Mucosa of rectum (tissue), 2 donors: ENCODE data around the gene IFT122.

Source experiments
- H3K27ac ChIP-seq, 2 donors: one replicate each; pipeline ENCODE4 v1.7.0; 2013; ENCODE audit warnings: inconsistent platforms in 2 of 2, low read depth in 2 of 2, low read length in 2 of 2
- H3K27me3 ChIP-seq, 2 donors: one replicate each; pipeline ENCODE4 v1.7.0; 2013; ENCODE audit warnings: low read length in 2 of 2; ENCODE audit not compliant: control insufficient read depth in 2 of 2, insufficient read depth in 2 of 2
- H3K36me3 ChIP-seq, 2 donors: one replicate each; pipeline ENCODE4 v1.7.0; 2013; ENCODE audit warnings: low read length in 2 of 2; ENCODE audit not compliant: control insufficient read depth in 2 of 2, insufficient read depth in 2 of 2
- H3K4me1 ChIP-seq, 2 donors: one replicate each; pipeline ENCODE4 v1.7.0; 2013; ENCODE audit warnings: low read length in 2 of 2, mild to moderate bottlenecking in 1 of 2; ENCODE audit not compliant: control insufficient read depth in 2 of 2, insufficient read depth in 2 of 2
- H3K4me3 ChIP-seq, 2 donors: one replicate each; pipeline ENCODE4 v1.7.0; 2013; ENCODE audit warnings: low read length in 2 of 2
- H3K9ac ChIP-seq, 2 donors: one replicate each; pipeline ENCODE4 v1.7.0; 2013; ENCODE audit warnings: low read length in 2 of 2, low read depth in 1 of 2, mild to moderate bottlenecking in 1 of 2
- H3K9me3 ChIP-seq, 2 donors: one replicate each; pipeline ENCODE4 v1.7.0; 2013; ENCODE audit warnings: low read length in 2 of 2; ENCODE audit not compliant: control insufficient read depth in 2 of 2
- donor health status: healthy.
- donor health status: Normal muscosa, but diverticular disease.

IFT122 gene

DNA sequence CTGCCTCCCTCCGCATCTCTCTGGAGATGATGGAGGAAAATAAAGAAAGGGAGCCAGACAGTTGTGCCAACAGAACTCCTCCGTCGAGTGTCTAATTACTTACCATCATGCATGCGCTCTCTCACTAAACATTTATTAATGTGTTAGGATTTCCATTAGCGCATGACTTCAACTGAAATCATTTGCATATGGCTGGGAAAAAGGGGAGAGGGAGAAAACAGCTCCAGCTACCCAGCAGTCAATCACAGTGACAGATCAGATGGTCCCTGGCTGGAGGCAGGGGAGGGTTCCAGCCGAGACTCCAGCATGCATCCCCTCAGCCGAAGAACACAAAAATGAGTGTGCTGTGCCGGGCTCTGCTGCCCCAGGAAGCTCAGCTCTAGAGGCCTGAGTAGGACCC, 81.6 kb downstream of the IFT122 start:
- H3K9me3 ChIP-seq, result no peaks in the 10 kb centered on the region
- H3K4me3 ChIP-seq, result no peak overlapping the region
- no peak overlapping the region for H3K27ac ChIP-seq
- H3K27me3 ChIP-seq, result no peaks in the 10 kb centered on the region
- H3K4me1 ChIP-seq, result no peaks in the 10 kb centered on the region
- H3K36me3 ChIP-seq, result peaks cover 0 to 9% of the 10 kb centered on the region in 2 donors
- no peak overlapping the region for H3K9ac ChIP-seq

- H3K27me3 ChIP-seq, result no peaks in the 10 kb centered on the region
- H3K4me1 ChIP-seq, result no peaks in the 10 kb centered on the region
- no peak overlapping the region for H3K27ac ChIP-seq
- H3K9ac ChIP-seq, result no peak overlapping the region
- no peaks in the 10 kb centered on the region for H3K9me3 ChIP-seq
- peaks cover 0 to 3% of the 10 kb centered on the region in 2 donors for H3K36me3 ChIP-seq
- H3K4me3 ChIP-seq, result no peak overlapping the region
These were observed 82.9 kb downstream of the IFT122 start for GRCh38 chr3:129522953-129523352.

GRCh38 chr3:129524081-129524480, 84.1 kb downstream of the IFT122 start:
- no peak overlapping the region for H3K27ac ChIP-seq
- no peak overlapping the region for H3K4me3 ChIP-seq
- H3K4me1 ChIP-seq, result no peaks in the 10 kb centered on the region
- peaks cover 0 to 2% of the 10 kb centered on the region in 2 donors for H3K36me3 ChIP-seq
- H3K27me3 ChIP-seq, result no peaks in the 10 kb centered on the region
- H3K9ac ChIP-seq, result no peak overlapping the region
- H3K9me3 ChIP-seq, result no peaks in the 10 kb centered on the region

DNA sequence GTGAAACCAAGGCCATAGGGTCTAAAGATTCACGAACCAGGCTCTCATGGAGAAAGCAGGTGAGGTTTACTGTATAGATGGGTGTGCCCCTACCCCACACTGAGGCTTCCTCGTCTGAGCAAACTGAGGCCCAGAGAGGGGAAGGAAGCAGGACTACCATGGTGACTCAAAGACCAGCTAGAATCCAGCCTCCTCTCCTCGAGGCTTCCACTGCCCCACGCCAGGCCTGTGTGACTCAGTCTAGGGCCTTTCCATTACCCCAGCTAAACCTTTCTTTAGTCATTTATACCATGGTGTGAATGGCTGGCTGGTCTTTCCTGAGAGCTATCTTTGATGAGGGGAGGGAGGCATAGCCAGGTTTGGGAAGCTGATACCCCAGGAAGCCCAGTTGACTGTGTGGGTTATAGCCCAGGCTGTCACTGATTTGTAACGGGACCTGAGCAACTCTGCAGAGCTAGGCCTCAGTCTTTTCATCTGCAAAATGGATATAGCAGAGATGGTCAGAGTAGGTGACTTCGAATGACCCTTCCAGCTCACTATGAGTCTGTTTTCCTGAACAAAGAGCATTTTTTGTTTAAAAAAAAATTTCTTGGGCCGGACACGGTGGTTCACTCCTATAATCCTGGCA, 85.4 kb downstream of the IFT122 start:
- Histone ChIP-seq H3K4me3 (no peak overlapping the region), H3K27ac (no peak overlapping the region), H3K36me3 (no peaks in the 10 kb centered on the region), H3K9me3 (no peaks in the 10 kb centered on the region), H3K4me1 (no peaks in the 10 kb centered on the region), H3K27me3 (peaks cover 0 to 2% of the 10 kb centered on the region in 2 donors), H3K9ac (no peak overlapping the region)

GRCh38 chr3:129526121-129526900, 86.3 kb downstream of the IFT122 start:
- no peaks in the 10 kb centered on the region for H3K4me1 ChIP-seq
- H3K36me3 ChIP-seq, result no peaks in the 10 kb centered on the region
- no peak overlapping the region for H3K27ac ChIP-seq
- H3K9me3 ChIP-seq, result no peaks in the 10 kb centered on the region
- H3K4me3 ChIP-seq, result no peak overlapping the region
- no peak overlapping the region for H3K9ac ChIP-seq
- peaks cover 0 to 2% of the 10 kb centered on the region in 2 donors for H3K27me3 ChIP-seq

DNA sequence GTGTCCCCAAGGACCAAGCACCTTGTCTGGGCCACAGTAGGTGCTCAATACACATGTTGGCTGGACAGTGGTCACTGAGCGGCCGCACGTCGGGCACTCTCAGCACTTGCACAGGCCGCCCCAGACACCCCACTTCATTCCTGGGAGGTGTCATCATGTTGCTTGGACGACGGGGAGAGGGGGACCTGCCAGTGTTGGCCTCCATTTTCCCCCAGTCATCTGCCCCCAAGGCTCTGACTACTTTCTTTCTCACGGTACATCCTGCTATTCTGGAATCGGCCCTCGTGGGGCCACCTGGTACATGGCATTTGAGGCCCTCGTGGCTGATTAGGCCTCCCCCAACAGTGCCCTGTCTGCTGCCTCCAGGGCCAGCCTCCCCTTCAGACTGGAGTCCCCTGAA, 87.2 kb downstream of the IFT122 start:
- no peak overlapping the region for H3K9ac ChIP-seq
- H3K4me3 ChIP-seq, result no peak overlapping the region
- no peak overlapping the region for H3K27ac ChIP-seq
- no peaks in the 10 kb centered on the region for H3K36me3 ChIP-seq
- H3K9me3 ChIP-seq, result no peaks in the 10 kb centered on the region
- H3K27me3 ChIP-seq, result peaks cover 0 to 2% of the 10 kb centered on the region in 2 donors
- no peaks in the 10 kb centered on the region for H3K4me1 ChIP-seq

DNA sequence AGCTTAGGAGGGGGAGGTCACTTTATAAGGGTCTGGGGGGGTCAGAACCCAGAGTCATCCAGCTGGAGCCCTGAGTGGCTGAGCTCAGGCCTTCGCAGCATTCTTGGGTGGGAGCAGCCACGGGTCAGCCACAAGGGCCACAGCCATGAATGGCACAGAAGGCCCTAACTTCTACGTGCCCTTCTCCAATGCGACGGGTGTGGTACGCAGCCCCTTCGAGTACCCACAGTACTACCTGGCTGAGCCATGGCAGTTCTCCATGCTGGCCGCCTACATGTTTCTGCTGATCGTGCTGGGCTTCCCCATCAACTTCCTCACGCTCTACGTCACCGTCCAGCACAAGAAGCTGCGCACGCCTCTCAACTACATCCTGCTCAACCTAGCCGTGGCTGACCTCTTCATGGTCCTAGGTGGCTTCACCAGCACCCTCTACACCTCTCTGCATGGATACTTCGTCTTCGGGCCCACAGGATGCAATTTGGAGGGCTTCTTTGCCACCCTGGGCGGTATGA, 88.6 kb downstream of the IFT122 start, which contains the start of gene RHO:
RHO (plus strand) TSS at position 51 of the 512 bp plus-strand sequence; CDS start at position 146, 95 bp downstream.
- no peaks in the 10 kb centered on the region for H3K36me3 ChIP-seq
- no peak within 1 kb of the TSS for H3K27ac ChIP-seq
- peaks cover 0 to 2% of the 10 kb centered on the region in 2 donors for H3K27me3 ChIP-seq
- H3K4me1 ChIP-seq, result no peaks in the 10 kb centered on the region
- H3K9me3 ChIP-seq, result no peaks in the 10 kb centered on the region
- no peak within 1 kb of the TSS for H3K4me3 ChIP-seq
- no peak within 1 kb of the TSS for H3K9ac ChIP-seq

DNA sequence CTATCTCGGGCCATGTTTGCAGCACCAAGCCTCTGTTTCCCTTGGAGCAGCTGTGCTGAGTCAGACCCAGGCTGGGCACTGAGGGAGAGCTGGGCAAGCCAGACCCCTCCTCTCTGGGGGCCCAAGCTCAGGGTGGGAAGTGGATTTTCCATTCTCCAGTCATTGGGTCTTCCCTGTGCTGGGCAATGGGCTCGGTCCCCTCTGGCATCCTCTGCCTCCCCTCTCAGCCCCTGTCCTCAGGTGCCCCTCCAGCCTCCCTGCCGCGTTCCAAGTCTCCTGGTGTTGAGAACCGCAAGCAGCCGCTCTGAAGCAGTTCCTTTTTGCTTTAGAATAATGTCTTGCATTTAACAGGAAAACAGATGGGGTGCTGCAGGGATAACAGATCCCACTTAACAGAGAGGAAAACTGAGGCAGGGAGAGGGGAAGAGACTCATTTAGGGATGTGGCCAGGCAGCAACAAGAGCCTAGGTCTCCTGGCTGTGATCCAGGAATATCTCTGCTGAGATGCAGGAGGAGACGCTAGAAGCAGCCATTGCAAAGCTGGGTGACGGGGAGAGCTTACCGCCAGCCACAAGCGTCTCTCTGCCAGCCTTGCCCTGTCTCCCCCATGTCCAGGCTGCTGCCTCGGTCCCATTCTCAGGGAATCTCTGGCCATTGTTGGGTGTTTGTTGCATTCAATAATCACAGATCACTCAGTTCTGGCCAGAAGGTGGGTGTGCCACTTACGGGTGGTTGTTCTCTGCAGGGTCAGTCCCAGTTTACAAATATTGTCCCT, 89.6 kb downstream of the IFT122 start:
- Histone ChIP-seq H3K27ac (no peak overlapping the region), H3K36me3 (no peaks in the 10 kb centered on the region), H3K4me1 (no peaks in the 10 kb centered on the region), H3K4me3 (no peak overlapping the region), H3K27me3 (peaks cover 0 to 2% of the 10 kb centered on the region in 2 donors), H3K9me3 (no peaks in the 10 kb centered on the region), H3K9ac (no peak overlapping the region)

- H3K9ac ChIP-seq, result no peak overlapping the region
- H3K4me3 ChIP-seq, result no peak overlapping the region
- H3K9me3 ChIP-seq, result no peaks in the 10 kb centered on the region
- H3K27ac ChIP-seq, result no peak overlapping the region
- H3K36me3 ChIP-seq, result no peaks in the 10 kb centered on the region
- no peaks in the 10 kb centered on the region for H3K4me1 ChIP-seq
- peaks cover 0 to 2% of the 10 kb centered on the region in 2 donors for H3K27me3 ChIP-seq
These were observed 90.3 kb downstream of the IFT122 start for GRCh38 chr3:129530251-129530791.
